BLaER1 treated with 17β-estradiol and CSF1 and Interleukin-3, amounts not matched to agents 10 nM and 100 nM (cell line): Measurements from ENCODE around the gene DCAF8L1.

Experiments used
- H3K27ac ChIP-seq, 11 experiments: shearing (Covaris generic); formaldehyde crosslinking; 2 replicates each; pipeline ENCODE4 v1.8.1; 2022
- H3K27me3 ChIP-seq, 11 experiments: shearing (Covaris generic); formaldehyde crosslinking; 2 replicates each; pipeline ENCODE4 v1.8.1; 2022
- H3K36me3 ChIP-seq, 11 experiments: shearing (Covaris generic); formaldehyde crosslinking; 2 replicates each; pipeline ENCODE4 v1.8.1; 2022
- H3K4me1 ChIP-seq, 10 experiments: shearing (Covaris generic); formaldehyde crosslinking; 2 replicates each; pipeline ENCODE4 v1.8.1; 2022
- H3K4me2 ChIP-seq, 11 experiments: shearing (Covaris generic); formaldehyde crosslinking; 2 replicates each; pipeline ENCODE4 v1.8.1; 2022
- H3K4me3 ChIP-seq, 10 experiments: shearing (Covaris generic); formaldehyde crosslinking; 2 replicates each; pipeline ENCODE4 v1.8.1; 2022
- H3K9ac ChIP-seq, 11 experiments: shearing (Covaris generic); formaldehyde crosslinking; 2 replicates each; pipeline ENCODE4 v1.8.1; 2022
- H3K9me3 ChIP-seq, 11 experiments: shearing (Covaris generic); formaldehyde crosslinking; replicated peaks in 1 of 11; 2 replicates each; pipeline ENCODE4 v1.8.1; 2022
- H4K20me1 ChIP-seq, 11 experiments: shearing (Covaris generic); formaldehyde crosslinking; 2 replicates each; pipeline ENCODE4 v1.8.1; 2022
- Cebpa-rat ChIP-seq, 11 experiments: shearing (Covaris generic); IDR thresholded peaks; 2 replicates each; pipeline ENCODE4 v1.8.1; 2022

DCAF8L1 gene

GRCh38 chrX:27953171-27953570 is 28.1 kb downstream of the DCAF8L1 start:
- no peak for TF ChIP-seq Cebpa-rat (IDR thresholded peaks at IDR 0.05)
- no peak overlapping the region for H3K4me3 ChIP-seq
- H3K4me1 ChIP-seq = no peaks in the 10 kb centered on the region
- H3K27ac ChIP-seq = no peak overlapping the region
- H4K20me1 ChIP-seq = no peaks in the 10 kb centered on the region
- no peaks in the 10 kb centered on the region for H3K36me3 ChIP-seq
- no peak overlapping the region for H3K4me2 ChIP-seq
- H3K9me3 ChIP-seq = no peaks in the 10 kb centered on the region; a peak in 1 of 22 replicates
- peaks cover 3 to 43% (median 24%) of the 10 kb centered on the region in 11 experiments; a peak in 18 of 22 replicates for H3K27me3 ChIP-seq
- H3K9ac ChIP-seq = no peak overlapping the region

GRCh38 chrX:27933361-27933760 is 47.9 kb downstream of the DCAF8L1 start:
- Histone ChIP-seq H3K9me3 (peaks cover 0 to 4% (median 0%) of the 10 kb centered on the region in 11 experiments; a peak in 1 of 22 replicates), H3K27me3 (peaks cover 11 to 90% (median 60%) of the 10 kb centered on the region in 11 experiments; a peak in 20 of 22 replicates), H4K20me1 (no peaks in the 10 kb centered on the region), H3K27ac (no peak overlapping the region), H3K36me3 (no peaks in the 10 kb centered on the region), H3K4me1 (peaks cover 0 to 8% (median 0%) of the 10 kb centered on the region in 10 experiments; a peak in 5 of 20 replicates), H3K9ac (no peak overlapping the region), H3K4me3 (no peak overlapping the region), H3K4me2 (peak overlapping the region in 1 of 11 experiments; percentile 24; a peak in 1 of 22 replicates)
- TF ChIP-seq Cebpa-rat (IDR thresholded peaks at IDR 0.05) = no peak
